MM.1S (cell line): Measurements from ENCODE around the gene CALD1.

Source experiments
- CTCF ChIP-seq: fragments of 300-600 bp; sonication (generic); IDR thresholded peaks from 2 replicates; pipeline ENCODE4 v1.5.1; 2016; ENCODE audit warnings: antibody characterized with exemption, low read length, mixed read lengths
- EZH2 ChIP-seq: fragments of 300-600 bp; sonication (generic); optimal IDR thresholded peaks from 2 replicates; pipeline ENCODE3; 2017; ENCODE audit warnings: low read depth, mild to moderate bottlenecking, antibody characterized with exemption, low read length, mixed read lengths
- EZH2phosphoT487 ChIP-seq: fragments of 300-600 bp; sonication (generic); IDR thresholded peaks from 2 replicates; pipeline ENCODE4 v1.6.1; 2018; ENCODE audit warnings: antibody characterized with exemption, low read length

GRCh38 chr7:134996097-134996550 is 216.7 kb downstream of the CALD1 start:
- TF ChIP-seq EZH2 (no peak), CTCF (no peak), EZH2phosphoT487 (no peak)
